Cardiac fibroblast (primary cell): ENCODE data around the gene RBM47.
A peak's percentile ranks its signal among the peaks of the same experiment; 100 is the strongest.

Source experiments
- DNase-seq, 2 donors: peaks; one replicate each; pipeline versions ENCODE4 v3.0.0 to v3.0.0-alpha.2; 2010; ENCODE audit warnings: low read depth in 2 of 2
- H3K4me3 ChIP-seq, 2 donors: replicated peaks in 1 of 2; 1 replicate in 1 of 2; 2 replicates in 1 of 2; pipeline ENCODE4 v1.5.1; 2011; ENCODE audit warnings: low read depth in 2 of 2, low read length in 2 of 2, mild to moderate bottlenecking in 2 of 2, moderate library complexity in 1 of 2
- CTCF ChIP-seq: IDR thresholded peaks from one replicate; pipeline ENCODE4 v1.5.1; 2011; ENCODE audit warnings: low read depth, mild to moderate bottlenecking, low read length, inconsistent platforms

The RBM47 gene

GRCh38 chr4:40389986-40390385 lies 239.7 kb downstream of the RBM47 start:
- H3K4me3 ChIP-seq, result no peak overlapping the region
- no peak for TF ChIP-seq CTCF
- DNase-seq, result no peak

GRCh38 chr4:40388239-40388638 lies 241.4 kb downstream of the RBM47 start:
- no peak for DNase-seq

GRCh38 chr4:40380647-40381046 lies 249.0 kb downstream of the RBM47 start:
- TF ChIP-seq CTCF, result no peak
- H3K4me3 ChIP-seq, result no peak overlapping the region
- DNase-seq, result no peak

More at GRCh38 chr4:40388239-40388638, 241.4 kb downstream of the RBM47 start:
- no peak overlapping the region for H3K4me3 ChIP-seq
- no peak for TF ChIP-seq CTCF

GRCh38 chr4:40379248-40379647 lies 250.4 kb downstream of the RBM47 start:
- TF ChIP-seq CTCF, result no peak
- H3K4me3 ChIP-seq, result no peak overlapping the region
- DNase-seq, result no peak

- H3K4me3 ChIP-seq, result no peak overlapping the region
- TF ChIP-seq CTCF, result no peak
- no peak for DNase-seq
These were observed 251.0 kb downstream of the RBM47 start for GRCh38 chr4:40378619-40379018.

GRCh38 chr4:40377512-40378365 lies 251.9 kb downstream of the RBM47 start:
- no peak for TF ChIP-seq CTCF
- DNase-seq, result peak; percentile 22 to 33
- H3K4me3 ChIP-seq, result no peak overlapping the region
